ENCODE data around the gene RPTOR.

Gene RPTOR

GRCh38 chr17:80785477-80786178, 241.0 kb downstream of the RPTOR start:
- H3K9ac ChIP-seq (ENCODE audit: low read depth, low read length) = no peak overlapping the region
- no peaks in the 10 kb centered on the region for H3K27me3 ChIP-seq (ENCODE audit: control insufficient read depth, insufficient read depth, low read length)
- peaks cover 6% of the 10 kb centered on the region for H3K4me1 ChIP-seq (ENCODE audit: control insufficient read depth, insufficient read depth, low read length)
- no peaks in the 10 kb centered on the region for H3K9me3 ChIP-seq (ENCODE audit: control insufficient read depth, insufficient read depth, low read length)
- no peaks in the 10 kb centered on the region for H3K36me3 ChIP-seq (ENCODE audit: control insufficient read depth, insufficient read depth, low read length)
- no peak overlapping the region for H3K4me3 ChIP-seq (ENCODE audit: low read depth, low read length)

DNA sequence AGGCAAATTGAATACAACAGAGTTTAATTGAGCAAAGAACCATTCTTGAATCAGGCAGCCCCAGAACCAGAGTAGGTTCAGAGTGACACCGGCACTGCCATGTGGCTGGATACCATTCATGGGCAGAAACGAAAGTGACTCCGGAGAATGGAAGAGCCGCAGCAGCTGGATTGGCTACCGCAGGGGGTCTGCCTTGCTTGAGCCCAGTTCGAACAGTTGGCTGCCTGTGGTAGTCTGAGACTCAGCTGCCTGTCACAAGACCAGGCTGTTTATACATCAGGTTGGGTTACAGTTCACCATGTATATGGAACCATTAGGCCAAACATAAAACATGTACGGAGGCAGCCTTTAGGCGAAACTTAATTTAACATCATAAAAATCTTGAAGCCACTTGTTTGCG, 241.8 kb downstream of the RPTOR start:
- H3K4me1 ChIP-seq (ENCODE audit: control insufficient read depth, insufficient read depth, low read length) = peaks cover 2% of the 10 kb centered on the region
- no peaks in the 10 kb centered on the region for H3K9me3 ChIP-seq (ENCODE audit: control insufficient read depth, insufficient read depth, low read length)
- no peaks in the 10 kb centered on the region for H3K36me3 ChIP-seq (ENCODE audit: control insufficient read depth, insufficient read depth, low read length)
- no peaks in the 10 kb centered on the region for H3K27me3 ChIP-seq (ENCODE audit: control insufficient read depth, insufficient read depth, low read length)
- no peak overlapping the region for H3K4me3 ChIP-seq (ENCODE audit: low read depth, low read length)
- H3K9ac ChIP-seq (ENCODE audit: low read depth, low read length) = no peak overlapping the region

GRCh38 chr17:80786887-80787286, 242.2 kb downstream of the RPTOR start:
- Histone ChIP-seq H3K9me3 (ENCODE audit: control insufficient read depth, insufficient read depth, low read length) (no peaks in the 10 kb centered on the region), H3K36me3 (ENCODE audit: control insufficient read depth, insufficient read depth, low read length) (no peaks in the 10 kb centered on the region), H3K27me3 (ENCODE audit: control insufficient read depth, insufficient read depth, low read length) (no peaks in the 10 kb centered on the region), H3K4me1 (ENCODE audit: control insufficient read depth, insufficient read depth, low read length) (no peaks in the 10 kb centered on the region), H3K9ac (ENCODE audit: low read depth, low read length) (no peak overlapping the region), H3K4me3 (ENCODE audit: low read depth, low read length) (no peak overlapping the region)

GRCh38 chr17:80787881-80788280, 243.2 kb downstream of the RPTOR start:
- Histone ChIP-seq H3K27me3 (ENCODE audit: control insufficient read depth, insufficient read depth, low read length) (no peaks in the 10 kb centered on the region), H3K4me1 (ENCODE audit: control insufficient read depth, insufficient read depth, low read length) (no peaks in the 10 kb centered on the region), H3K9me3 (ENCODE audit: control insufficient read depth, insufficient read depth, low read length) (no peaks in the 10 kb centered on the region), H3K36me3 (ENCODE audit: control insufficient read depth, insufficient read depth, low read length) (no peaks in the 10 kb centered on the region), H3K9ac (ENCODE audit: low read depth, low read length) (no peak overlapping the region), H3K4me3 (ENCODE audit: low read depth, low read length) (no peak overlapping the region)

- no peak overlapping the region for H3K4me3 ChIP-seq (ENCODE audit: low read depth, low read length)
- H3K9ac ChIP-seq (ENCODE audit: low read depth, low read length) = no peak overlapping the region
- no peaks in the 10 kb centered on the region for H3K4me1 ChIP-seq (ENCODE audit: control insufficient read depth, insufficient read depth, low read length)
- no peaks in the 10 kb centered on the region for H3K36me3 ChIP-seq (ENCODE audit: control insufficient read depth, insufficient read depth, low read length)
- H3K27me3 ChIP-seq (ENCODE audit: control insufficient read depth, insufficient read depth, low read length) = no peaks in the 10 kb centered on the region
- H3K9me3 ChIP-seq (ENCODE audit: control insufficient read depth, insufficient read depth, low read length) = no peaks in the 10 kb centered on the region
Observed at GRCh38 chr17:80789356-80789902, 244.8 kb downstream of the RPTOR start.

- Histone ChIP-seq H3K27me3 (ENCODE audit: control insufficient read depth, insufficient read depth, low read length) (no peaks in the 10 kb centered on the region), H3K4me3 (ENCODE audit: low read depth, low read length) (no peak overlapping the region), H3K36me3 (ENCODE audit: control insufficient read depth, insufficient read depth, low read length) (no peaks in the 10 kb centered on the region), H3K9me3 (ENCODE audit: control insufficient read depth, insufficient read depth, low read length) (no peaks in the 10 kb centered on the region), H3K9ac (ENCODE audit: low read depth, low read length) (no peak overlapping the region), H3K4me1 (ENCODE audit: control insufficient read depth, insufficient read depth, low read length) (no peaks in the 10 kb centered on the region)
Observed at GRCh38 chr17:80790021-80790765, 245.6 kb downstream of the RPTOR start.

DNA sequence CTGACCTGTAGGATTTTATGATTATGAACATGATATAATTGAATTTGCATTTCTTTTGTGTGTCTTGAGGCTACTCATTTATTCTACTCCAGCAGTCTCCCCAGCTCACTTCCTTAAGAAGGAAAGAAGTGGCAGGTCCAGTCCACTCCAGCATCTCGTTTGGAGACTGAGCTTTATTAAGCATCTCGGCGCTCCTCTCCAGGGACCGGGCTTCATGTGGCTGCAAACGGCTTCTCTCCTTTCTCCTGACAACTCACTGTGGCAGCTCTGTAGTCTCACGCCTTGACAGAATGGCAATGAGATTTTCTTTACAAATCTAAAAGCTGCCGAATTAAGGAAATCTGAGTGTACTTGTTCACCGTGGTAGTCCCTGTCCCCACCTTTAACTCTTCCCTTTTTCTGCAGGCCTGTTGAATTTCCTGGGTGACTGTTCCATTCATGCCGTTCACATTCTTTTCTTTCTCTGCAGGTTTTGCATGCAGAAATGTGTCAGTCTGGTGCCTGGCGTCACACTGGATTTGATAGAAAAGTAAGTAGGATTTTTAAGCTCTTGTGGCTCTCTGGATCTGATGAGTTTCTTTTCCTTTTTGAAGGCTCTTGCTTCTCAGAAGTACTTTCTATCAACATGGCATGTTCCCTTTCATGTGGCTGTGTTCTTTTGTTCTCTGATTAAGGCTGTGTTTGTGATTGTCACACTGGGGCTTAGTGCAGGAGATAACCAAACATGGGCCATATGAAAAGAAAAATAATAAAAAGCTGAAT, 246.5 kb downstream of the RPTOR start:
- Histone ChIP-seq H3K4me3 (ENCODE audit: low read depth, low read length) (no peak overlapping the region), H3K36me3 (ENCODE audit: control insufficient read depth, insufficient read depth, low read length) (no peaks in the 10 kb centered on the region), H3K4me1 (ENCODE audit: control insufficient read depth, insufficient read depth, low read length) (no peaks in the 10 kb centered on the region), H3K9ac (ENCODE audit: low read depth, low read length) (no peak overlapping the region), H3K27me3 (ENCODE audit: control insufficient read depth, insufficient read depth, low read length) (no peaks in the 10 kb centered on the region), H3K9me3 (ENCODE audit: control insufficient read depth, insufficient read depth, low read length) (no peaks in the 10 kb centered on the region)

GRCh38 chr17:80791758-80792284, 247.2 kb downstream of the RPTOR start:
- no peaks in the 10 kb centered on the region for H3K4me1 ChIP-seq (ENCODE audit: control insufficient read depth, insufficient read depth, low read length)
- H3K36me3 ChIP-seq (ENCODE audit: control insufficient read depth, insufficient read depth, low read length) = no peaks in the 10 kb centered on the region
- H3K4me3 ChIP-seq (ENCODE audit: low read depth, low read length) = no peak overlapping the region
- H3K27me3 ChIP-seq (ENCODE audit: control insufficient read depth, insufficient read depth, low read length) = no peaks in the 10 kb centered on the region
- no peaks in the 10 kb centered on the region for H3K9me3 ChIP-seq (ENCODE audit: control insufficient read depth, insufficient read depth, low read length)
- H3K9ac ChIP-seq (ENCODE audit: low read depth, low read length) = no peak overlapping the region

DNA sequence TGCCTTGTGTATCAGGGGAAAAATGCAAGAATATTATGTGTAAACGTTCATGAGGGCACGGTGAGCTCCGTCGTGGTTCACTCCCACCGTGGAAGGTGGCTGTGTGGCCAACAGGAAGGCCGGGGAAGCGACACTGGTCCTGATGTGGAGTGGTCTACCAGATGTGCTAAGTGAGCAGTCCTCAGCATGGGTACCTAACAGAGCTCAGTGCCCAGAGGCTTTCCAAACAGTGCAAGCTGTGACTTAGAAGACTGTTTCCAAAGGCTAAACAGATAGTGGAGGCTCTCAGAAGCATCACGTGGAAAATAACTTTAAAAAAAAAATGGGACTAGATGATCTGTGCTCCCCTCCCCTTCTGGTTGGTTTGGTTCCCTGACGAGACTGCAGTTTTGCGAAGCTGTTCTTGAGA, 247.7 kb downstream of the RPTOR start:
- no peaks in the 10 kb centered on the region for H3K36me3 ChIP-seq (ENCODE audit: control insufficient read depth, insufficient read depth, low read length)
- peak overlapping the region; percentile 18 for H3K9ac ChIP-seq (ENCODE audit: low read depth, low read length)
- H3K4me3 ChIP-seq (ENCODE audit: low read depth, low read length) = no peak overlapping the region
- H3K4me1 ChIP-seq (ENCODE audit: control insufficient read depth, insufficient read depth, low read length) = no peaks in the 10 kb centered on the region
- H3K9me3 ChIP-seq (ENCODE audit: control insufficient read depth, insufficient read depth, low read length) = no peaks in the 10 kb centered on the region
- H3K27me3 ChIP-seq (ENCODE audit: control insufficient read depth, insufficient read depth, low read length) = no peaks in the 10 kb centered on the region

- no peaks in the 10 kb centered on the region for H3K9me3 ChIP-seq (ENCODE audit: control insufficient read depth, insufficient read depth, low read length)
- H3K4me1 ChIP-seq (ENCODE audit: control insufficient read depth, insufficient read depth, low read length) = no peaks in the 10 kb centered on the region
- H3K4me3 ChIP-seq (ENCODE audit: low read depth, low read length) = no peak overlapping the region
- H3K9ac ChIP-seq (ENCODE audit: low read depth, low read length) = no peak overlapping the region
- H3K27me3 ChIP-seq (ENCODE audit: control insufficient read depth, insufficient read depth, low read length) = no peaks in the 10 kb centered on the region
- no peaks in the 10 kb centered on the region for H3K36me3 ChIP-seq (ENCODE audit: control insufficient read depth, insufficient read depth, low read length)
Observed at GRCh38 chr17:80793421-80793820, 248.8 kb downstream of the RPTOR start.

DNA sequence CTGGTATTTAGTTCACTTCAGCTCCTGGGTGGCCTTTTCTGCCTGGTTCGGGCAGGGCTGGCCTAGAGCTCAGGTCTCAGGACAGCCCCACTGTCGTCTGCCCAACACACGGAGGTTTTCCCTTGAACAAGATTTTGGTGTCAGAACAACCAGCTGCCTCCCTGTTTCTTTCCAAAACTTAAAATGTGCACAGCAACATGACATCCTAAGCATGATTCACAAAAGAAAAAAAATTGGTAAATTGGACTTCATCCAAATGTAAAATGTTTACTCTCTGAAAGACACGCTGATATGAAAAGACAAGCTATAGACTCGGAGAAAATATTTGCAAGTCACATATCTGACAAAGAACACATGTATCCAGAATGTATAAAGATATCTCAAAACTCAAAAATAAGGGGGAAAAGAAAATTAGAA, 249.2 kb downstream of the RPTOR start:
- Histone ChIP-seq H3K9ac (ENCODE audit: low read depth, low read length) (no peak overlapping the region), H3K36me3 (ENCODE audit: control insufficient read depth, insufficient read depth, low read length) (no peaks in the 10 kb centered on the region), H3K9me3 (ENCODE audit: control insufficient read depth, insufficient read depth, low read length) (no peaks in the 10 kb centered on the region), H3K27me3 (ENCODE audit: control insufficient read depth, insufficient read depth, low read length) (no peaks in the 10 kb centered on the region), H3K4me3 (ENCODE audit: low read depth, low read length) (no peak overlapping the region), H3K4me1 (ENCODE audit: control insufficient read depth, insufficient read depth, low read length) (no peaks in the 10 kb centered on the region)

Measured in iPS-15b (cell line).